Fibroblast of mammary gland (primary cell): Measurements from ENCODE around the gene OR8B8.

Source experiments
- DNase-seq: peaks from one replicate; pipeline ENCODE4 v3.0.0-alpha.2; 2010; ENCODE audit warnings: low read depth
- H3K4me3 ChIP-seq: 2 replicates; pipeline ENCODE4 v1.5.1; 2011; ENCODE audit warnings: low read depth, mild to moderate bottlenecking, low read length, moderate library complexity; ENCODE audit not compliant: control insufficient read depth
- CTCF ChIP-seq: conservative IDR thresholded peaks from 2 replicates; pipeline ENCODE4 v1.5.1; 2011; ENCODE audit warnings: low read depth, low read length, inconsistent platforms; ENCODE audit not compliant: control insufficient read depth, insufficient read depth

OR8B8 gene

GRCh38 chr11:124445646-124446150, at the start of gene OR8B8:
OR8B8 (minus strand) TSS chr11:124445696; CDS start chr11:124441085, 4,611 bp downstream.
- no peak for TF ChIP-seq CTCF
- H3K4me3 ChIP-seq = no peak within 1 kb of the TSS
- no peak for DNase-seq

- DNase-seq = no peak
- TF ChIP-seq CTCF = no peak
- H3K4me3 ChIP-seq = no peak overlapping the region
Measured at GRCh38 chr11:124493016-124493655, 47.6 kb upstream of the OR8B8 start.

- no peak for TF ChIP-seq CTCF
- H3K4me3 ChIP-seq = no peak overlapping the region
- DNase-seq = no peak
Measured at GRCh38 chr11:124483422-124483821, 37.9 kb upstream of the OR8B8 start.

- no peak for TF ChIP-seq CTCF
- DNase-seq = peak; percentile 9
- H3K4me3 ChIP-seq = no peak overlapping the region
Measured at GRCh38 chr11:124482362-124483147, 37.1 kb upstream of the OR8B8 start.

GRCh38 chr11:124481365-124482323, 36.1 kb upstream of the OR8B8 start:
- peak; percentile 56 for DNase-seq
- TF ChIP-seq CTCF = no peak
- peak overlapping the region; percentile 46 for H3K4me3 ChIP-seq

GRCh38 chr11:124479561-124479960, 34.1 kb upstream of the OR8B8 start:
- DNase-seq = no peak
- H3K4me3 ChIP-seq = no peak overlapping the region
- TF ChIP-seq CTCF = no peak
